ENCODE data around the gene TSPAN3.

DNA sequence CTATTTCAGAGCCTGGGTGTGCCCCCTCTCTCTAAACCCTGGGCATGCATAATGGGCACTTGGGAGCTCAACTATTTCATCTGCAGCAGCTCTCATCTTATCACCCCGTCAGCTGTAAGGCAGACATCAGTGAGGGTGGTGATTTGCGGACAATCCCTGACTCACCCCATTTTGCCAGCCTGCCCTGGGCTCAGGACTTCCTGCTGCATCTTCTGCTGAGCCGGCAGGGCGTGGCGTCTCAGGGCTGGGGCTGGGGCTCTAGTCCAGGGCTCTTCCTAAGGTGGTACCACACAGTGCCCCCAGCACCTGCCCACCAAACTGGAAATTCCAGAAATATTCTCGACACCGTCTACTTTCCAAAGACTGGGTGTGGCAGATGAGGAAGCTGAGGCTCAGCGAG is 76.9 kb downstream of the TSPAN3 start:
- TF ChIP-seq POLR2A (IDR thresholded peaks at IDR 0.05) = no peak
- TF ChIP-seq, protein P1, sequence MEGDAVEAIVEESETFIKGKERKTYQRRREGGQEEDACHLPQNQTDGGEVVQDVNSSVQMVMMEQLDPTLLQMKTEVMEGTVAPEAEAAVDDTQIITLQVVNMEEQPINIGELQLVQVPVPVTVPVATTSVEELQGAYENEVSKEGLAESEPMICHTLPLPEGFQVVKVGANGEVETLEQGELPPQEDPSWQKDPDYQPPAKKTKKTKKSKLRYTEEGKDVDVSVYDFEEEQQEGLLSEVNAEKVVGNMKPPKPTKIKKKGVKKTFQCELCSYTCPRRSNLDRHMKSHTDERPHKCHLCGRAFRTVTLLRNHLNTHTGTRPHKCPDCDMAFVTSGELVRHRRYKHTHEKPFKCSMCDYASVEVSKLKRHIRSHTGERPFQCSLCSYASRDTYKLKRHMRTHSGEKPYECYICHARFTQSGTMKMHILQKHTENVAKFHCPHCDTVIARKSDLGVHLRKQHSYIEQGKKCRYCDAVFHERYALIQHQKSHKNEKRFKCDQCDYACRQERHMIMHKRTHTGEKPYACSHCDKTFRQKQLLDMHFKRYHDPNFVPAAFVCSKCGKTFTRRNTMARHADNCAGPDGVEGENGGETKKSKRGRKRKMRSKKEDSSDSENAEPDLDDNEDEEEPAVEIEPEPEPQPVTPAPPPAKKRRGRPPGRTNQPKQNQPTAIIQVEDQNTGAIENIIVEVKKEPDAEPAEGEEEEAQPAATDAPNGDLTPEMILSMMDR (IDR thresholded peaks at IDR 0.05) = no peak
